Activated CD8-positive, alpha-beta T cell treated with anti-CD3 and anti-CD28 coated beads, Interleukin-2, amount 10 ng/mL, durations not matched to agents 7 days and 5 days (primary cell): ENCODE data around the gene ATP5PD. TPM values are rescaled to one million over a fixed set of nuclear protein-coding genes. Genes with fewer than 3 reads are reported as not detected.
"Not testable (repeated sequence)": the region's sequence is repeated elsewhere in the genome, so short reads cannot be mapped to it uniquely, and the experiment has no call there.

Source experiments
- ATAC-seq: fragments of 150-1000 bp; cut with Tn5 transposase; one replicate; pipeline ENCODE4 v1.10.0; 2021; ENCODE audit warnings: moderate library complexity
- CTCF ChIA-PET: fragments of 350-600 bp; sonication (Branson Sonifier 250); formaldehyde crosslinking; loops from one replicate; lab custom pipeline; 2021; ENCODE audit warnings: antibody characterized with exemption; lab: Charles Lee
- POLR2A ChIA-PET: fragments of 350-600 bp; sonication (Branson Sonifier 250); formaldehyde crosslinking; loops from one replicate; lab custom pipeline; 2021; ENCODE audit warnings: antibody characterized with exemption; lab: Charles Lee
- DNase-seq: peaks from one replicate; pipeline ENCODE4 v3.0.0-alpha.2; 2020
- H3K27ac Mint-ChIP-seq: one replicate; pipeline ENCODE4 v1.8.0; 2021; ENCODE audit warnings: mild to moderate bottlenecking, mixed read lengths
- H3K27me3 Mint-ChIP-seq: one replicate; pipeline ENCODE4 v1.8.0; 2021; ENCODE audit warnings: low read depth, mixed read lengths
- H3K36me3 Mint-ChIP-seq: one replicate; pipeline ENCODE4 v1.8.0; 2021; ENCODE audit warnings: low read depth, mixed read lengths
- H3K4me1 Mint-ChIP-seq: one replicate; pipeline ENCODE4 v1.8.0; 2021; ENCODE audit warnings: low read depth, mixed read lengths
- H3K4me3 Mint-ChIP-seq: one replicate; pipeline ENCODE4 v1.8.0; 2021; ENCODE audit warnings: mild to moderate bottlenecking, mixed read lengths
- H3K9me3 Mint-ChIP-seq: one replicate; pipeline ENCODE4 v1.8.0; 2022; ENCODE audit warnings: mixed read lengths; ENCODE audit not compliant: insufficient read depth
- total RNA-seq, 2 experiments: library from RNA; stranded (reverse); gene quantifications; one replicate each; pipeline ENCODE4 v1.2.3, GENCODE V29; 2021

ATP5PD gene
- total RNA-seq, 2 experiments from 2014 or later, result 232 to 238 TPM

- H3K36me3 Mint-ChIP-seq, result peaks cover 23% of the 10 kb centered on the region
- peak overlapping the region; percentile 86 for H3K27ac Mint-ChIP-seq
- ATAC-seq (no peak), DNase-seq (no peak)
- no peaks in the 10 kb centered on the region for H3K9me3 Mint-ChIP-seq
- ChIA-PET POLR2A (interaction anchor here (0.9 kb wide), 1 partner anchor 11 kb away, joined by 4 read pairs; no protein-coding TSS in a partner anchor), CTCF (interaction anchor here (0.6 to 3.0 kb wide), 8 partner anchors 12 to 153 kb away, joined by 3 to 13 read pairs (median 6); partner anchors contain the start of gene MRPL58)
- peaks cover 43% of the 10 kb centered on the region for H3K4me1 Mint-ChIP-seq
- peak overlapping the region; percentile 87 for H3K4me3 Mint-ChIP-seq
- H3K27me3 Mint-ChIP-seq, result no peaks in the 10 kb centered on the region
Measured at GRCh38 chr17:75048249-75048878, 1.6 kb upstream of the ATP5PD start.

- Mint-ChIP-seq H3K27ac (peak overlapping the region; percentile 86), H3K4me1 (peaks cover 43% of the 10 kb centered on the region), H3K27me3 (no peaks in the 10 kb centered on the region), H3K36me3 (peaks cover 18% of the 10 kb centered on the region), H3K4me3 (peak overlapping the region; percentile 87), H3K9me3 (no peaks in the 10 kb centered on the region)
- POLR2A ChIA-PET, result interaction anchor here (0.6 to 2.3 kb wide), 3 partner anchors 13 to 107 kb away, joined by 3 to 19 read pairs (median 12); partner anchors contain the start of genes JPT1 and MRPL58
- DNase-seq, result peak; percentile 43
- ATAC-seq, result peak; percentile 9
- CTCF ChIA-PET, result interaction anchor here (1.3 to 3.0 kb wide), 6 partner anchors 9 to 154 kb away, joined by 6 to 13 read pairs (median 8); partner anchors contain the start of gene MRPL58
Measured at GRCh38 chr17:75047398-75048098, 779 bp upstream of the ATP5PD start.

- POLR2A ChIA-PET, result interaction anchor here (0.7 to 2.3 kb wide), 4 partner anchors 10 to 84 kb away, joined by 3 to 19 read pairs (median 8); partner anchors contain the start of gene MRPL58
- not testable (repeated sequence) for ATAC-seq, H3K27me3 Mint-ChIP-seq, H3K9me3 Mint-ChIP-seq, DNase-seq
- Mint-ChIP-seq H3K27ac (peak overlapping the region; percentile 91), H3K4me1 (peaks cover 43% of the 10 kb centered on the region), H3K4me3 (peak overlapping the region; percentile 98), H3K36me3 (peaks cover 18% of the 10 kb centered on the region)
- CTCF ChIA-PET, result interaction anchor here (2.3 kb wide), 1 partner anchor 34 kb away, joined by 13 read pairs; the partner anchor contains the start of gene MRPL58
Measured at GRCh38 chr17:75045946-75046406, 793 bp downstream of the ATP5PD start.

- Mint-ChIP-seq H3K4me1 (peaks cover 43% of the 10 kb centered on the region), H3K4me3 (peak overlapping the region; percentile 47), H3K27me3 (no peaks in the 10 kb centered on the region), H3K27ac (no peak overlapping the region), H3K9me3 (no peaks in the 10 kb centered on the region), H3K36me3 (peaks cover 24% of the 10 kb centered on the region)
- ATAC-seq, result no peak
- POLR2A ChIA-PET, result interaction anchor here (0.5 kb wide), 1 partner anchor 55 kb away, joined by 4 read pairs; no protein-coding TSS in a partner anchor
- CTCF ChIA-PET, result no interaction called here
- no peak for DNase-seq
Measured at GRCh38 chr17:75044716-75045115, 2.1 kb downstream of the ATP5PD start.

GRCh38 chr17:75043789-75044188 lies 3.0 kb downstream of the ATP5PD start:
- H3K27me3 Mint-ChIP-seq, DNase-seq, ATAC-seq, POLR2A ChIA-PET, H3K9me3 Mint-ChIP-seq, H3K27ac Mint-ChIP-seq, H3K4me3 Mint-ChIP-seq: not testable (repeated sequence)
- H3K4me1 Mint-ChIP-seq, result peaks cover 36% of the 10 kb centered on the region
- CTCF ChIA-PET, result interaction anchor here (1.1 to 1.7 kb wide), 2 partner anchors 24 to 70 kb away, joined by 3 to 5 read pairs; no protein-coding TSS in a partner anchor
- H3K36me3 Mint-ChIP-seq, result peaks cover 23% of the 10 kb centered on the region

GRCh38 chr17:75041656-75042280 lies 5.0 kb downstream of the ATP5PD start:
- ChIA-PET CTCF (interaction anchor here (1.4 to 1.7 kb wide), 3 partner anchors 72 to 161 kb away, joined by 3 to 5 read pairs (median 3); no protein-coding TSS in a partner anchor), POLR2A (interaction anchor here (1.0 kb wide), 1 partner anchor 745 kb away, joined by 4 read pairs; no protein-coding TSS in a partner anchor)
- no peaks in the 10 kb centered on the region for H3K9me3 Mint-ChIP-seq
- H3K4me3 Mint-ChIP-seq, result no peak overlapping the region
- no peaks in the 10 kb centered on the region for H3K27me3 Mint-ChIP-seq
- no peak overlapping the region for H3K27ac Mint-ChIP-seq
- peaks cover 30% of the 10 kb centered on the region for H3K36me3 Mint-ChIP-seq
- peaks cover 30% of the 10 kb centered on the region for H3K4me1 Mint-ChIP-seq
- ATAC-seq, result no peak
- no peak for DNase-seq

- no peaks in the 10 kb centered on the region for H3K9me3 Mint-ChIP-seq
- no peak overlapping the region for H3K27ac Mint-ChIP-seq
- H3K36me3 Mint-ChIP-seq, result peaks cover 30% of the 10 kb centered on the region
- no peak for DNase-seq
- CTCF ChIA-PET, result interaction anchor here (1.4 to 2.2 kb wide), 3 partner anchors 75 to 248 kb away, joined by 4 to 6 read pairs (median 4); no protein-coding TSS in a partner anchor
- no peak overlapping the region for H3K4me3 Mint-ChIP-seq
- no peak for ATAC-seq
- H3K4me1 Mint-ChIP-seq, result peaks cover 32% of the 10 kb centered on the region
- peaks cover 2% of the 10 kb centered on the region for H3K27me3 Mint-ChIP-seq
- POLR2A ChIA-PET, result no interaction called here
Measured at GRCh38 chr17:75039238-75039637, 7.5 kb downstream of the ATP5PD start.

- H3K9me3 Mint-ChIP-seq, result no peaks in the 10 kb centered on the region
- H3K27ac Mint-ChIP-seq, result peak overlapping the region; percentile 96
- POLR2A ChIA-PET, result interaction anchor here (0.6 to 1.3 kb wide), 5 partner anchors 9 to 125 kb away, joined by 3 to 4 read pairs (median 3); partner anchors contain the start of gene MRPL58
- H3K4me3 Mint-ChIP-seq, result peak overlapping the region; percentile 65
- DNase-seq, result peak; percentile 87
- H3K4me1 Mint-ChIP-seq, result peaks cover 48% of the 10 kb centered on the region
- ATAC-seq, result peak; percentile 62
- peaks cover 26% of the 10 kb centered on the region for H3K36me3 Mint-ChIP-seq
- CTCF ChIA-PET, result interaction anchor here (0.7 to 3.6 kb wide), 3 partner anchors 24 to 77 kb away, joined by 3 to 28 read pairs (median 4); partner anchors contain the start of gene MRPL58
- H3K27me3 Mint-ChIP-seq, result peaks cover 2% of the 10 kb centered on the region
Measured at GRCh38 chr17:75036643-75037268, 10.0 kb downstream of the ATP5PD start.

- peak overlapping the region; percentile 95 for H3K27ac Mint-ChIP-seq
- peaks cover 9% of the 10 kb centered on the region for H3K36me3 Mint-ChIP-seq
- DNase-seq (peak; percentile 93), ATAC-seq (peak; percentile 67)
- ChIA-PET POLR2A (interaction anchor here (0.6 to 2.2 kb wide), 8 partner anchors 9 to 227 kb away, joined by 3 to 26 read pairs (median 4); partner anchors contain the start of genes ATP5PD, GGA3, KCTD2 and MRPL58), CTCF (interaction anchor here (0.8 to 3.6 kb wide), 12 partner anchors 10 to 237 kb away, joined by 3 to 28 read pairs (median 3); partner anchors contain the start of genes CDR2L, MIF4GD, MRPL58 and NT5C)
- H3K4me1 Mint-ChIP-seq, result peaks cover 52% of the 10 kb centered on the region
- H3K27me3 Mint-ChIP-seq, result peaks cover 2% of the 10 kb centered on the region
- peaks cover 4% of the 10 kb centered on the region for H3K9me3 Mint-ChIP-seq
- peak overlapping the region; percentile 93 for H3K4me3 Mint-ChIP-seq
Measured at GRCh38 chr17:75034236-75034908, 12.4 kb downstream of the ATP5PD start.
